ENCODE measurements around the gene ADGRA1.

ADGRA1 gene

DNA sequence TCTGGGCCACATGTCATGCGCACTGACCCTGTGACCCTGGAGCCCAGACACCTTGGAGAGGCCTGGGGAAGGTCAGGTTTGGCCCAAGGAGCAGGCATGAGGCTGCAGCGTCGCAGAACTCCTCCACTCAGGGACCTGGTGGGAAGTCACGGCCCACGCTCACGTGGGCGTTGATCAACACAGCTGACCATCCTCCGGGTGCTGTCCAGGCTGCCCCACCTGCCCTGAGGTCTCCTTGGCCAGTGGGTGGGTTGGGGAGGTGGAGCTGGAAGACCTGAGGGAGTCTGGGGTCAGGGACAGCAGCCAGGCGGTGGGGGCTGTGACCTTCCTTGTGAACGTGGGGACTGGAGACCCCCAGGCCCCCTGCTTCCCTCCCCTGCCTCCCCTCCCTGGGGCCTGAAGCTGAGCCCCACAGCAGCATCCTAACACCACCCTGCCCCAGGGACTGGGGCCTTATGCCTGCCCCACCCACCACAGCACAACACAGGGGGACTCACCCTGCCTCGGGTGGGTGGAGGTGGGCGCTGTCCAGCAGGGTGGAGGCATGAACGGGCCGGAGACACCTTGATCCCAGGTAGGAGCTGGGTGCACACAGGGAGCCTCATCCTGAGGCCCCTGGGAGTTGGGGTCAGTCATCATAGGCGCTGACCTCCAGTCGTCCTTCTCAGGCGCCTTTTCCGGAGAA is 44.0 kb upstream of the ADGRA1 start:
- no peaks in the 10 kb centered on the region for H3K9me3 ChIP-seq (ENCODE audit: low read length)
- H3K79me2 ChIP-seq (ENCODE audit: insufficient read depth, low read length) = no peaks in the 10 kb centered on the region
- no peak overlapping the region for H3K9ac ChIP-seq (ENCODE audit: low read length)
- H3K27me3 ChIP-seq (ENCODE audit: insufficient read depth, low read length) = no peaks in the 10 kb centered on the region
- H3K27ac ChIP-seq (ENCODE audit: low read depth, low read length, poor library complexity, severe bottlenecking) = no peak overlapping the region
- TF ChIP-seq, protein P1, sequence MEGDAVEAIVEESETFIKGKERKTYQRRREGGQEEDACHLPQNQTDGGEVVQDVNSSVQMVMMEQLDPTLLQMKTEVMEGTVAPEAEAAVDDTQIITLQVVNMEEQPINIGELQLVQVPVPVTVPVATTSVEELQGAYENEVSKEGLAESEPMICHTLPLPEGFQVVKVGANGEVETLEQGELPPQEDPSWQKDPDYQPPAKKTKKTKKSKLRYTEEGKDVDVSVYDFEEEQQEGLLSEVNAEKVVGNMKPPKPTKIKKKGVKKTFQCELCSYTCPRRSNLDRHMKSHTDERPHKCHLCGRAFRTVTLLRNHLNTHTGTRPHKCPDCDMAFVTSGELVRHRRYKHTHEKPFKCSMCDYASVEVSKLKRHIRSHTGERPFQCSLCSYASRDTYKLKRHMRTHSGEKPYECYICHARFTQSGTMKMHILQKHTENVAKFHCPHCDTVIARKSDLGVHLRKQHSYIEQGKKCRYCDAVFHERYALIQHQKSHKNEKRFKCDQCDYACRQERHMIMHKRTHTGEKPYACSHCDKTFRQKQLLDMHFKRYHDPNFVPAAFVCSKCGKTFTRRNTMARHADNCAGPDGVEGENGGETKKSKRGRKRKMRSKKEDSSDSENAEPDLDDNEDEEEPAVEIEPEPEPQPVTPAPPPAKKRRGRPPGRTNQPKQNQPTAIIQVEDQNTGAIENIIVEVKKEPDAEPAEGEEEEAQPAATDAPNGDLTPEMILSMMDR (IDR thresholded peaks at IDR 0.05; ENCODE audit: low read length) = no peak
- no peak for TF ChIP-seq EZH2 (IDR thresholded peaks at IDR 0.05; ENCODE audit: borderline replicate concordance, low read length)
- no peak overlapping the region for H3K4me3 ChIP-seq (ENCODE audit: low read depth, low read length, poor library complexity, severe bottlenecking)
- H2AFZ ChIP-seq (ENCODE audit: low read length) = no peak overlapping the region
- H3K9me2 ChIP-seq (ENCODE audit: low read depth, low read length) = no peaks in the 10 kb centered on the region
- no peaks in the 10 kb centered on the region for H3K4me1 ChIP-seq (ENCODE audit: insufficient read depth, low read length, severe bottlenecking)
- no peaks in the 10 kb centered on the region for H3K36me3 ChIP-seq (ENCODE audit: insufficient read depth, low read length)
- H4K20me1 ChIP-seq (ENCODE audit: insufficient read depth, low read length) = no peaks in the 10 kb centered on the region
- no peak overlapping the region for H3K4me2 ChIP-seq (ENCODE audit: low read length)
- no peaks in the 10 kb centered on the region for H3F3A ChIP-seq (ENCODE audit: insufficient read depth, low read length)

GRCh38 chr10:133044401-133044811 is 43.3 kb upstream of the ADGRA1 start:
- no peaks in the 10 kb centered on the region for H3K9me2 ChIP-seq (ENCODE audit: low read depth, low read length)
- H3K27me3 ChIP-seq (ENCODE audit: insufficient read depth, low read length) = no peaks in the 10 kb centered on the region
- H3K79me2 ChIP-seq (ENCODE audit: insufficient read depth, low read length) = no peaks in the 10 kb centered on the region
- no peaks in the 10 kb centered on the region for H3F3A ChIP-seq (ENCODE audit: insufficient read depth, low read length)
- H3K4me3 ChIP-seq (ENCODE audit: low read depth, low read length, poor library complexity, severe bottlenecking) = no peak overlapping the region
- no peaks in the 10 kb centered on the region for H4K20me1 ChIP-seq (ENCODE audit: insufficient read depth, low read length)
- H3K9me3 ChIP-seq (ENCODE audit: low read length) = no peaks in the 10 kb centered on the region
- H3K4me2 ChIP-seq (ENCODE audit: low read length) = no peak overlapping the region
- no peaks in the 10 kb centered on the region for H3K36me3 ChIP-seq (ENCODE audit: insufficient read depth, low read length)
- no peak overlapping the region for H3K27ac ChIP-seq (ENCODE audit: low read depth, low read length, poor library complexity, severe bottlenecking)
- H2AFZ ChIP-seq (ENCODE audit: low read length) = no peak overlapping the region
- no peak for TF ChIP-seq EZH2 (IDR thresholded peaks at IDR 0.05; ENCODE audit: borderline replicate concordance, low read length)
- TF ChIP-seq, protein P1 (IDR thresholded peaks at IDR 0.05; ENCODE audit: low read length) = no peak
- no peaks in the 10 kb centered on the region for H3K4me1 ChIP-seq (ENCODE audit: insufficient read depth, low read length, severe bottlenecking)
- H3K9ac ChIP-seq (ENCODE audit: low read length) = no peak overlapping the region

- H2AFZ ChIP-seq (ENCODE audit: low read length) = no peak overlapping the region
- no peaks in the 10 kb centered on the region for H3K79me2 ChIP-seq (ENCODE audit: insufficient read depth, low read length)
- no peak overlapping the region for H3K4me3 ChIP-seq (ENCODE audit: low read depth, low read length, poor library complexity, severe bottlenecking)
- no peaks in the 10 kb centered on the region for H3K27me3 ChIP-seq (ENCODE audit: insufficient read depth, low read length)
- no peak overlapping the region for H3K4me2 ChIP-seq (ENCODE audit: low read length)
- no peak overlapping the region for H3K27ac ChIP-seq (ENCODE audit: low read depth, low read length, poor library complexity, severe bottlenecking)
- TF ChIP-seq EZH2 (IDR thresholded peaks at IDR 0.05; ENCODE audit: borderline replicate concordance, low read length) = no peak
- TF ChIP-seq, protein P1 (IDR thresholded peaks at IDR 0.05; ENCODE audit: low read length) = no peak
- H3K36me3 ChIP-seq (ENCODE audit: insufficient read depth, low read length) = no peaks in the 10 kb centered on the region
- no peak overlapping the region for H3K9ac ChIP-seq (ENCODE audit: low read length)
- H3K9me3 ChIP-seq (ENCODE audit: low read length) = no peaks in the 10 kb centered on the region
- H3F3A ChIP-seq (ENCODE audit: insufficient read depth, low read length) = no peaks in the 10 kb centered on the region
- no peaks in the 10 kb centered on the region for H3K9me2 ChIP-seq (ENCODE audit: low read depth, low read length)
- no peaks in the 10 kb centered on the region for H3K4me1 ChIP-seq (ENCODE audit: insufficient read depth, low read length, severe bottlenecking)
- H4K20me1 ChIP-seq (ENCODE audit: insufficient read depth, low read length) = no peaks in the 10 kb centered on the region
Measured at GRCh38 chr10:133045556-133046389, 42.0 kb upstream of the ADGRA1 start.

All from OCI-LY1 (cell line).